Tibial artery (tissue), 4 donors: Measurements from ENCODE around the gene C1orf216.

Source experiments
- DNase-seq, 2 donors: peaks; one replicate each; pipeline ENCODE4 v3.0.0-alpha.2; 2019
- H3K27ac ChIP-seq, 2 donors: fragments of 200-600 bp; sonication (generic) in 1 of 2; 1 replicate in 1 of 2; 2 replicates in 1 of 2; pipeline ENCODE4 v1.5.1; 2018 to 2019; ENCODE audit warnings: mild to moderate bottlenecking in 1 of 2
- H3K27me3 ChIP-seq, 2 donors: fragments of 200-600 bp; sonication (generic) in 1 of 2; one replicate each; pipeline versions ENCODE4 v1.5.1 to v1.6.0; 2016 to 2019
- H3K36me3 ChIP-seq, 3 donors: fragments of 200-600 bp; sonication (generic) in 2 of 3; one replicate each; pipeline ENCODE4 v1.5.1; 2016 to 2019; ENCODE audit warnings: mild to moderate bottlenecking in 2 of 3
- H3K4me1 ChIP-seq, 4 donors: fragments of 200-600 bp; sonication (generic) in 2 of 4; 1 replicate in 3 of 4; 2 replicates in 1 of 4; pipeline ENCODE4 v1.5.1; 2016 to 2019
- H3K4me3 ChIP-seq, 2 donors: fragments of 200-600 bp; sonication (generic) in 1 of 2; 1 replicate in 1 of 2; 2 replicates in 1 of 2; pipeline ENCODE4 v1.5.1; 2018 to 2019; ENCODE audit warnings: mild to moderate bottlenecking in 2 of 2
- H3K9me3 ChIP-seq, 3 donors: fragments of 200-600 bp; sonication (generic) in 1 of 3; one replicate each; pipeline ENCODE4 v1.5.1; 2016 to 2019
- CTCF ChIP-seq, 2 experiments: fragments of 200-600 bp in 1 of 2; fragments of 450-650 bp in 1 of 2; IDR thresholded peaks; one replicate each; pipeline ENCODE4 v1.5.1; 2017 to 2019; ENCODE audit warnings: antibody characterized with exemption in 2 of 2, mild to moderate bottlenecking in 1 of 2, moderate library complexity in 1 of 2
- intact Hi-C: fragments of 100-400 bp; cut with DNase I; formaldehyde crosslinking; loops from one replicate; pipeline ENCODE4 v1.15.0; 2023; ENCODE audit warnings: low total_unique reads

C1orf216 gene

GRCh38 chr1:35718492-35719336 lies at the start of gene C1orf216:
C1orf216 (minus strand) TSS chr1:35718884; CDS start chr1:35716321, 2,563 bp downstream.
- Histone ChIP-seq H3K27me3 (no peaks in the 10 kb centered on the region), H3K4me1 (peaks cover 0 to 33% (median 29%) of the 10 kb centered on the region in 4 donors), H3K4me3 (peak within 1 kb of the TSS; percentile 86), H3K9me3 (no peaks in the 10 kb centered on the region), H3K27ac (peak within 1 kb of the TSS; percentile 83 to 88), H3K36me3 (peaks cover 3 to 17% (median 13%) of the 10 kb centered on the region in 3 donors)
- TF ChIP-seq CTCF (IDR thresholded peaks at IDR 0.05) = no peak
- DNase-seq = peak; percentile 50 to 84
- intact Hi-C loops = loop anchor here (5.0 kb wide), 3 partner anchors 54 to 266 kb away; partner anchors contain the start of gene PSMB2

- Histone ChIP-seq H3K27me3 (no peaks in the 10 kb centered on the region), H3K27ac (no peak overlapping the region), H3K36me3 (no peaks in the 10 kb centered on the region), H3K4me1 (no peaks in the 10 kb centered on the region), H3K9me3 (no peaks in the 10 kb centered on the region), H3K4me3 (no peak overlapping the region)
- intact Hi-C loops = no loop called here
- TF ChIP-seq CTCF (IDR thresholded peaks at IDR 0.05) = no peak
- no peak for DNase-seq
These were observed 45.6 kb upstream of the C1orf216 start for GRCh38 chr1:35764283-35764682.

GRCh38 chr1:35763201-35763600 lies 44.5 kb upstream of the C1orf216 start:
- intact Hi-C loops = no loop called here
- Histone ChIP-seq H3K36me3 (no peaks in the 10 kb centered on the region), H3K27ac (no peak overlapping the region), H3K27me3 (no peaks in the 10 kb centered on the region), H3K9me3 (no peaks in the 10 kb centered on the region), H3K4me3 (no peak overlapping the region), H3K4me1 (no peaks in the 10 kb centered on the region)
- no peak for TF ChIP-seq CTCF (IDR thresholded peaks at IDR 0.05)
- DNase-seq = no peak

GRCh38 chr1:35762141-35762540 lies 43.5 kb upstream of the C1orf216 start:
- Histone ChIP-seq H3K9me3 (no peaks in the 10 kb centered on the region), H3K27ac (no peak overlapping the region), H3K4me1 (no peaks in the 10 kb centered on the region), H3K4me3 (no peak overlapping the region), H3K27me3 (no peaks in the 10 kb centered on the region), H3K36me3 (no peaks in the 10 kb centered on the region)
- intact Hi-C loops = no loop called here
- TF ChIP-seq CTCF (IDR thresholded peaks at IDR 0.05) = no peak
- DNase-seq = no peak

- H3K4me1 ChIP-seq = no peaks in the 10 kb centered on the region
- no peaks in the 10 kb centered on the region for H3K9me3 ChIP-seq
- no peak for DNase-seq
- no peaks in the 10 kb centered on the region for H3K36me3 ChIP-seq
- no peak overlapping the region for H3K4me3 ChIP-seq
- no peak for TF ChIP-seq CTCF (IDR thresholded peaks at IDR 0.05)
- no peaks in the 10 kb centered on the region for H3K27me3 ChIP-seq
- no peak overlapping the region for H3K27ac ChIP-seq
- intact Hi-C loops = no loop called here
These were observed 37.4 kb upstream of the C1orf216 start for GRCh38 chr1:35756064-35756463.
